Endothelial cell of coronary artery (primary cell): ENCODE results near the gene TMEM35B. TPM values are rescaled to one million over a fixed set of nuclear protein-coding genes. Genes with fewer than 3 reads are reported as not detected.

Experiments
- total RNA-seq: library from RNA; depleted of rRNA; stranded (reverse); fragments of >200 nt; gene quantifications from 2 replicates; pipeline ENCODE4 v1.2.3, GENCODE V29; 2014

The TMEM35B gene
- 14.6 and 18.4 TPM in 2 replicates for total RNA-seq

DNA sequence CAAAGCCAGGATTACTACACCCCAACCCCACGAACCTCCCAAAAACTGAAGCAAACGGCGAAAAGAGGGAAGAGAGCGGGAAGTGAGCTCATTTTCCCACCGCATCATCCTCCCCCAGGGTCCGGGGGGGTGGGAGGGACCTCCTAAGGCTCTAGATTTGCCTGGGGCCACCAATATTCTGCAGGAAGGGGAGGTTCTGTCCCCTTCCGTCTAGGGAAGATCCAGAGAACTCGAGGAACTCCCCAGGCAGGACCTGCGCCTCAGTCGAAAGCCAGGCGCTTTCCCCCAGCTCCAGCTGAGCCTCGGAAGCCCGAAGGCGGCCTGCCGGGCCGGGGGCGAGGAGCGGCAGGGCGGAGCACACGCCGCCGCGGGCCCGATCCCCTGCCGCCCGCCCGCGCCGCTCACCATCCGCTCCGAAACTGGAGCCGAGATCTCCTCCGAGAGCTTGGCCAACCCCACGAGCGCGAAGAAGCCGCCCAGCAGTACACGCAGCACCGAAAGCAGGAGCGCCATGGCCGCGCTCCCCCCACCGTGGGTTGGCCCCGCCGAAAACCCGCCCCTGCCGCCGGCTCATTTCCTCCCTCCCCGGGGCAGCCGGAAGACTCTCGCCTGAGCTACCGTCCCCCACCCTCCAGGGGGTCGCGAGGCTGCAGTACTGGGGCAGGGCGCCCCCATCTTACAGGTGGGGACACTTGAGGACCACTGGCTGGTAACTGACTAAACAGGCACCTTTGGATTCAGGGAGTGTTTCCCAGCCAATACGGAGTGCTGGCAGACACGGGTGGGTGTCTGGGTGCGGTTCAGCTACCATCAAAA, at the start of gene TMEM35B:
Gene TMEM35B, minus strand, starts transcription at position 555 of the 816 bp plus-strand sequence. Its CDS starts 42 bp downstream, at position 513.

Other genes with a start within 250 kb of the TMEM35B start
- not detected in 2 replicates for gene GJB5, start 230.3 kb downstream of the TMEM35B start, total RNA-seq
- under 0.01 TPM in 1 of 2 replicates, not detected in the other for gene GJB4, start 225.6 kb downstream of the TMEM35B start, total RNA-seq
- gene GJB3, start 204.1 kb downstream of the TMEM35B start, total RNA-seq, result 0.09 TPM in 1 of 2 replicates, not detected in the other
- gene GJA4, start 192.3 kb downstream of the TMEM35B start, total RNA-seq, result 19.4 and 68.6 TPM in 2 replicates
- 41.3 and 43.5 TPM in 2 replicates for gene SMIM12, start 125.6 kb downstream of the TMEM35B start, total RNA-seq
- gene DLGAP3, start 55.7 kb downstream of the TMEM35B start, total RNA-seq, result under 0.01 and 0.09 TPM in 2 replicates
- gene ZMYM6, start 46.6 kb upstream of the TMEM35B start, total RNA-seq, result 8.8 and 12.0 TPM in 2 replicates
- gene ZMYM1, start 94.0 kb upstream of the TMEM35B start, total RNA-seq, result 17.5 and 17.8 TPM in 2 replicates
- gene SFPQ, start 207.8 kb upstream of the TMEM35B start, total RNA-seq, result 332 and 368 TPM in 2 replicates